Measurements from ENCODE around the gene DDX60.
"Not testable (repeated sequence)": the region's sequence is repeated elsewhere in the genome, so short reads cannot be mapped to it uniquely, and the experiment has no call there.

DDX60 gene

DNA sequence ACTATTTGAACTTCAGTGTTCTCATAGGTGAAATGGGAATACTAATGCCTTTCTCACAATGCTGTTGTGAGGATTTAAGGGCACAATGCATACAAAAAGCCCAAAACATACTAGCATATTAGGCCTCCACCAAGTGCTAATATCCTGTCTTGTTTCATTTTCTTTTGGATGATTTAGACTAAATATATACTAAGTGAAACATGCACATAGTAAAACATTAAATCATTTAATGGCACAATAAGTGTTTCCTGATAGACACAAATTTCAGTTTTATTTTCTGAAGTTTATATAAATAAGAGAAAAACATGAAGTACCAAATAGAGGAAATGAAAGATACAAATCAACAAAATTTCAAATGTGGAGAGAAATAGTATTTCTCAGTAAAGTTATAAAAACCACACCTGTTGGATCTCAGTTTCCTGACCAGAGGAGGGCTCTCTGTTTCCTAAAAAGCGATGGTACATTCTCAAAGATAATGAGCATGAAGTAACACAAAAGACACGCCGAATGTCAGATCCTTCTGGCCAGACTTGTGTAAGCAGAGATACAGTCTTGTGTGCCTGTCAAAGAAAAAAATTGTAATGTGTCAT, 25.1 kb downstream of the DDX60 start:
- no peak for DNase-seq

DNA sequence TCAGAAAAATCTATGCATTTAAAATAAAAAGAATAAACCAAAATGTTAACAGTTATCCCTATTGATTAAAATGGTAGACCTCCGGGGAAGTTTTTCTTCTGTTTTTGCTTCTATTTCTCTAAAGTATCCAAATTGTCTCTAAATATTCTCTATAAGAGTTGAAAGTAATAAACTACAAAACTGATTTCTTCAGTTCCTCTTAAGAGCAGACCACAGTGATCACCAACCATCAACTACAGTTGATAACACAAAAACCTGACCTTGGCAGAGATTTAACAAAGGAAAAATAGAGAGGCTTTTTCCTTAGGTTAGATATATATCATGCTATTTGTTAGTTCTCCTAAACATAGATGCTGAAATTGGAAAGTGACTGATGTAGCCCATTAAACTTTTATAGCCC, 27.3 kb downstream of the DDX60 start:
- no peak for DNase-seq

DNA sequence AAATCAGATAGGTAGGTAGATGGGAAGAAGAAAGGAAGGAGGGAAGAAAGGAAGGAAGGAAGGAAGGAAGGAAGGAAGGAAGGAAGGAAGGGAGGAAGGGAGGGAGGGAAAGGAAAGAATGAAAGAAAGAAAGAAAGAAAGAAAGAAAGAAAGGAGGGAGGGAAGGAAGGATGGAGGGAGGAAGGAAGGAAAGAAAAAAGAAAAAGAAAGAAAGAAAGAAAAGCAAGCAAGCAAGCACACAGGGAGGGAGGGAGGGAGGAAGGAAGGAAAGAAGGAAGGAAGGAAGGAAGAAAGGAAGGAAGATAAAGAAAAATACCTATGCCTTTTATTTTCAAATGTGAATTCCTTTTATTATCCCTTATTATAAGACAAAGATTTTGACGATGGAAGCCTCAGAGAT, 32.7 kb downstream of the DDX60 start:
- not testable (repeated sequence) for DNase-seq

DNA sequence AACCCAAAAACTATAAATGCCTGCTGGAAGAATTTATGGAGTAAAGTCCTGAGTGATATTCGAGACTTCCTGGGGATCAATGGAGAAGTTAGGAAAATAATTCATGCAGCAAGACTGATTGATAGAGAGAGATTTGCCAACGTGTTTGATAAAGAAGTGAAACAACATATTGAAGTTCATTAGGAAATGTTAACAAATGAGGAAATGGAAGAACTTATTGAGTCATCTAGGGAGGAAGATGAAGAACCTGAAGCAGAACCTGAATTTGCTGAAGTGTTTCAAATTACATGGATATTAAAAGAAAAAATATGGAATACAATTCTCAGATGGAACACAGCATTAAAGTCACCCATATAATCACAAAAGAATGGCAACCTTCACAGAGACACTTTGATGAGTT, 39.0 kb downstream of the DDX60 start:
- no peak for DNase-seq

DNA sequence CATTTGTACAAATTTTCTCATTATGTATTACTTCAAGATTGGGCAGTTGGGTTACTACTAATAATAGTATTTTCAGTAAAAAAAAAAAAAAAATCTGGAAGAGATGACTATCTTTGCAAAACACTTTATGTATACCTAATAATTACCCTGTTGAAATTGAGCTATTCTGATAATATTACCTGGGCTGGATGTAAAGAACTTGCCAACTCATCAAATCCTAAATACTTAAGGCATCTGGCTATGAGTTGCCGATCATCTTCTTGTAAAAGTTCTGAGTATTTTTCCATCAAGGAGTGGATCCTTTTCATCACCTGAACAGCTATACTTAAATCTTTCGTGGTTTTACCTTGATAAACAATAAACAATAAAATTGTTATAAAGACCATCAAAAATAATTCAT, 42.7 kb downstream of the DDX60 start:
- DNase-seq, result no peak

DNA sequence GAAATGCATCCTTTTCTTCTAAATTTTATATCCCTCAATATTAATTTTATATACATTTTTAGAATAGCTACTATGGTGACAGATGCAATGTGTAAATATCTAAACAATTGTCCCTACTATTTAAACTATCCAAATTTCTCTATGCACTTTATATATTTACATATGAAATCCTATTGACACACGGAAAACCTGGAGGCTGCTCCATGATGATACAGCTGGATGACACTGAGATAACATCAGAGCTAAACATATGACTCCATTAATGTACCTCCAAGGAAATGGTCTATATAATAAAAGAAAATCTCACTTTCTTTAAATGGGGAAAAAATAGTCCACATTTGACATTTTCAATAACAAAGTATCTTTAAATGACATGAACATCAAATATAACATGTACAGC, 43.7 kb downstream of the DDX60 start:
- no peak for DNase-seq

DNA sequence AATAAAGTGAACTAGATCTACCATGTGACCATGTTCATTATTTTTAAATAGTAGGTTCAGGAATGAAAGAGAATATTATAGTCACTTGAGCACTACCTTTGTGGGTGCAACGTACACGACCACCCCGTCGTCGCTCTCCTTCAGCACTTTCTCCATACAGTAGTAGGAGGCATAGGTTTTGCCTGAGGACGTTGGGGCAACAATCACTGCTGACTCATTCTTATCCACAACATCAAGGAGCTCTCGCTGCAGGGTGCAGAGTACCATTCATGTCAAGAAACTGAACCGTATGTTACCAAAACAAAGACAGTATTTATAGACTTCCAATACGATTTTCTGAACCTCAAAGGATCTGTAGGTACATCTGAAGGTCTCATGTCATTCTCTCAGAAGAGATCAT, 44.7 kb downstream of the DDX60 start:
- DNase-seq, result no peak

DNA sequence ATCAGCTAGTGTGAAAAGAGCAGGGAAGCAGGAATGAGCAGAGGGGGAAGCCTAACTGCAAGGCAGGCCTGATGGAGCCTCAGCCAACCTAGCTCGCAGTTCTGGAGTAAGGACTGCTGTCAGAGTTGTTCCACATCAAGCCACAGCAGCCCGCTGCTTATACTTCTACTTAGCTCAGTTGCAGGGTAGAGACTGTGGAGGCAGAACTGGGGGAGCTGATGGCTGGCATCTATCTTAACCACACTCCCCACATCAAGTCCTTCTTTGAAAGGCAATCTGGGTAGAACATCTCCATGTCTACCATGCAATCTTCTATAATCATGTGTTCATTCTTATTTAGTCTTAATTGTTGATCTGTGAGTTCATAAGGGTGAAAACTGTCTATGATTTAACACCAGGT, 46.1 kb downstream of the DDX60 start:
- DNase-seq, result no peak

DNA sequence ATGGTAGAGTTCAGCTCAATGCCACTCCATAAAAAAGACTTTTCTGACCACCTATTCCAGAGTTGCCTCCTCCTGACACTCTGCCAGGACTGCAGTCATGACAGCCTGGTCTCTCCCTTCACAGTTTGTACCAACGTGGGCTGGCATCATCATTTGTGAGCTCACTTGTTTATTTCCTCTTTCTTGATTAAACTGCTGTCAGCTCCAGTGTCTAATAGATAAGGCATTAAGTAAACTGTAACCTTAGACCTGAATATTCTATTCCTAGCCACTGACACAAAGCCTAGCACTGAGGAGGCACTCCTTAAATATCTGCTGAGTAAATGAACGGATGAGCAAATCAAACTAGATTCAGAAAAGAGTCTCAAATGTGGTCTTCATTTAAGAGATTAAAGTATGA, 48.7 kb downstream of the DDX60 start:
- no peak for DNase-seq

DNA sequence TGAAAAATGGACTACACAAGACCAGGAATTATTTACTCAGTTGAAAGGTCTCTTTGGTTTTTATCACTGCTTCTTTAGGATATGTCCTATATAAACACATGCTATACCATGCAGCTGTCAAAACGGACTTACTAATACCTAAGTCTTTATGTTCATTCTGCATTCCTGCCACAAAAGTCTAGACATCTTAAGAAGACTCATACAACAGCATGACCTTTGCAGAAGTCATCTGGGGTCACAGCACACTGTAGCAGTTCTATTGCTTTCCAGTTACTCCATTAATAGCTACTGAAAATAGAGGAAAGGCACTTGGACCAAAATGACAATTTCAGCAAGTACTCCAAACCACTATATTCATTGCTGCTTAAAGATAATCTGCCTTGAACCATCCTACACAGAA, 53.2 kb downstream of the DDX60 start:
- DNase-seq, result no peak

DNA sequence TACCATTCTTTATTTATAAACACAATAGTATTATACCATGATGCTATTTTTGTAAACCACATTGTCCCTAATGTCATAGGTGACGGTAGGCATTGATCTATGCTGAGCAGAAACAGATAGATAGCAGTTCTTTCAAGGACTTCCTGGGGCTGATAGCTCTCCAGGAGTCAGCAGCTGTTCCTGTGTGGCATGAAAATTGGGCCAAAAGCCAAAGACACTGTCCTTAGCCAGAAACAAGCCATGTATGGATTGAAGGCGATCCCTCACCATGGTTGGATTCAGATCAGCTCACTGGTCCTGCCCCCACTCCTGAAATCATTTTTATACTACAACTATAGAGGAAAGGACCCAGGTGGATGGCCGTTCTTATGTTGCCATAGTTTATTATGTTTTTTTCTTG, 53.6 kb downstream of the DDX60 start:
- DNase-seq, result peak; percentile 16

DNA sequence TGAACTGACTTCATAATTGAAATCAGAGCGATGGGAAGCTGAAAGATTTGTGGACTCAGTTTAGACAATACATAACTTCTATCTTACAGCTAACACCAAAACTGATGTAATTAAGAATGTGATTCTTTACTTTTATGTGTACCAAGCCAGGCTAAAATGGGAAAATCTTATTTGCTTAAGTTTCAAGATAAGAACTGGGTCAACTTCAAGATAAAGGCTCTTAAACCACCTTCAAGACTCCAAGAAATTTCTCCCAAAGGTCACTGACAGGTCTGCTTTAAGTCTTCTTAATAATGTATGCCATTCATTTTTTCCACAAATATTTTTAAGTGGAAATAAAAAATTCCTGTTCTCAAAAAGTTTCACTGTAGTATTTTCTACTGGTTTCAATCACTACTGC, 55.5 kb downstream of the DDX60 start:
- DNase-seq, result no peak

DNA sequence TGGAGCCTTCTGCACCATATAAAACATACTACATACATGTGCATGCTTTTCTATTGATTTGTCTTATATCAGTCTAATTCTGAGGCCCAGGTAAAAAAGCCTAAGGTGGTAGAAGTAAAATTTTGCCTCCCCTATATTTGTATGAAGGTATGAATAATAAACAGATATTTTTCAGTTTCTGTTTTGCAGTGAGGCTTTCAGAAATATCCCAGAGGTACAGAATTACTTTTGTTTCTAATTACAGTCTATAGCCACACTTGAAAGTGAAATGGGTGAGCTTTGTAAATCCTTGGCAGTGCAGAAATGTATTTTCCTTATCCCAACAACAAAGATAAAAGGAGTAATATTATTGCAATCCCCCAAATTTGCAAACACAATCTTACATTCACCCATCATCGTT, 59.5 kb downstream of the DDX60 start:
- DNase-seq, result no peak

DNA sequence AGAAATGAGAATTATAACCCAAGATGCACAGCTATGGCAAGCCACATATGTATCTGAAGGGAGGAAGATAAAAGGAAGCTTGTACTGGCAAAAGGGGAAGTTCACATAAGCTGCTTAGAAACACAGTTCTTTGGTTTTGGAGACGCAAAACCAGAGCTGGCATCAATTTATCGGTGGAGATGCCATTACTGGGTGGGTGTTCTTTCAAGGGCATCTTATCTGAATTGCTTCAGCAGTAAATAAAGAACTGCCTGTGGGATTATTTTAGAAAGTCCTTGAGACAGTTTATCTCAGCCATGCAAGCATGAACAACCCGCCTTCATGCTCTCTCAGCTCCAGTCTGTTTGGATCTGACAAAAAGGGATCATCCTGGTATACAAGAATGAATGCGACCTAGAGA, 60.8 kb downstream of the DDX60 start:
- DNase-seq, result peak; percentile 98

DNA sequence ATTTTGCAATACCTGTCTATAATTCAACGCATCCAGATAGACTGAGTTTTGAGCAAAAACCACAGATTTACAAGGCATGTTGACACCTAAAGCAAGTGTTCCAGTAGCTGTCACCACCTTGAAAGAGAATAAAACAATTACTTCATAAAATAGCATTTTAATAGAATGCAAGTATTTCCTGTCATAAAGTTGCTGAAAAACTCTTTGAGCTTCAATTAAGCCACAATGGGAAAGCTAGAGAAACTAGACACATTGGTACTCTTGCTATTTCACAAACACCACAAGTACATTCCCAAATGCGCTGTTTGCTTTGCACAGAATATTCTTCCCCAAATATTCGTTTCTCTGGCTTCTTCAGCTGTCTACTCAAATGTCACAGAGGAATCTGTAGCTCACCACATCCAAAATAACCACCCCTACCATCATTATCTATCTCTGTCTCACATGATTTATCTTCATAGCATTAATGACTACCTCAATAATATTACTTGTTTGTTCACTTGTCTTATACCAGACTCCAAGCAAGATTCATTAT, 70.3 kb downstream of the DDX60 start:
- no peak for DNase-seq

DNA sequence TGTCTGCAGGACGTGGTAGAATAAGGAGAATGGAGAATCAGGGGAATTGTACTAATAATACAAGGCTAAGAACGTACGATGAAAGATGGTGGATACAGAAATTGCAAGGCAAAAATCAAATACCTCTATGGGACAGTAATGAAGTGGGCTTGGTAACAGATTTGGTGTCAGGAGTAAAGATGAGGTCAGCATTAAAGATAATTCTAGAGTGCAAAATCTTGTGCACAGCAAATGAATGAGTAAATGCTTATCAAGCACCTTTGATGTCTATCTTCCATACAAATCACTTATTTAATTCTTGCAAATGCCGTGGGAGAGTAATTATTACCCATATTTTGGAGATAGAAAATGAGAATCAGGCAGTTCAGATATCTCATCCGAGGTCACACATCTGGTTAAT, 70.9 kb downstream of the DDX60 start:
- no peak for DNase-seq

DNA sequence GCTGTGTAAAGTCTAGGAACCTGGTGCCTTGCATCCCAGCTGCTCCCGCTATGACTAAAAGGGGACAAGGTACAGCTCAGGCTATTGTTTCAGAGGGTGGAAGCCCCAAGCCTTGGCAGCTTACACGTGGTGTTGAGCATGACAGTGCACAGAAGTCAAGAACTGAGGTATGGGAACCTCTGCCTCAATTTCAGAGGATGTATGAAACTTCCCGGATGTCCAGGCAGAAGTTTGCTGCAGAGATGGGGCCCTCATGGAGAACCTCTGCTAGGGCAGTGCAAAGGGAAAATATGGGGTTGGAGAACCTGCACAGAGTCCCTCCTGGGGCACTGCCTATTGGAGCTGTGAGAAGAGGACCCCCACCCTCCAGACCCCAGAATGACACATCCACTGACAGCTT, 76.6 kb downstream of the DDX60 start:
- DNase-seq, result no peak

DNA sequence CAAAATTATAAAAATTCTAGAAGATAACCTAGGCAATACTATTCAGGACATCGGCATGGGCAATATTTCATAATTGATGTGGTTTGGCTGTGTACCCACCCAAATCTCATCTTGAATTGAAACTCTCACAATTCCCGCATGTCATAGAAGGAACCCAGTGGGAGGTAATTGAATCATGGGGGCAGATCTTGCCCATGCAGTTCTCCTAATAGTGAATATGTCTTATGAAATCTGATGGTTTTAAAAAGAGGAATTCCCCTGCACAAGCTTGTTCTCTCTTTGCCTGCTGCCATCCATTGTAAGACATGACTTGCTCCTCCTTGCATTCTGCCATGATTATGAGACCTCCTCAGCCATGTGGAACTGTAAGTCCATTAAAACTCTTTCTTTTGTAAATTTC, 77.7 kb downstream of the DDX60 start:
- DNase-seq, result no peak

DNA sequence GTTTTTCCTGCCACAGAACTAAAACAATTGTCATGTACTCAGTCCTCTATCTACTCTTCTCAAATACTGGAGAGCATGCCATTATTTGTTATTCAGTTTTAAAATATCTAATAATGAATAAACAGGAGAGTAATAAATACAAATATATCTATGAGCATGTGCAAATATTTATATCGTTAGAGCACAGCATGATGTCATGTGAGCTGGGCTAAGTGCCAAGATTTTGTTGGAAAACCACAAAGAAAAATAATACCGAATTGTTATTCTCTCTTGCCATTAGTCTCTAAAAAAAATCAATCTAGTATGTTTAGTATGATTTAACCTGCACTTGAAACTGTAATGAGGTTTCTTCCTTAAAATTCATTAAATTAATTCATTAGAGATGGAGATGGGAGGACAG, 97.3 kb downstream of the DDX60 start:
- peak; percentile 66 for DNase-seq

DNA sequence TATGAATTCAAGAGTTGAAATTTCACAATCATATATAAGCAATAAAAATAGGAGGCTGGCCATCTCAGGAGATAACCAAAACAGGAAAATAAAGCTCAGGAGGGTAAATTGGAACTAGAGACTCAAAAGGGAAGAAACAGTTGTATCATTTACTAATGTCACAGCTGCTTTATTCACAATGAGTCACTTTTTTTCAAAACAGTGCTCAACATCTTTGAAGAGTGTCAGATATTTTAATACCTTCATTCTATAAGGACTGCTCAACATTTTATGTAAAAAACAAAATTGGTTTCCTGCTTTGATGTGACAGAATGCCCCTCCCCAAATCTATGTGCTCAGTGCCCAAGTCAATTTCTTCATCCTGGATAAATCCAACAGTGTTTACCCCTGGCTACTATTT, 97.7 kb downstream of the DDX60 start:
- DNase-seq, result peak; percentile 19

DNA sequence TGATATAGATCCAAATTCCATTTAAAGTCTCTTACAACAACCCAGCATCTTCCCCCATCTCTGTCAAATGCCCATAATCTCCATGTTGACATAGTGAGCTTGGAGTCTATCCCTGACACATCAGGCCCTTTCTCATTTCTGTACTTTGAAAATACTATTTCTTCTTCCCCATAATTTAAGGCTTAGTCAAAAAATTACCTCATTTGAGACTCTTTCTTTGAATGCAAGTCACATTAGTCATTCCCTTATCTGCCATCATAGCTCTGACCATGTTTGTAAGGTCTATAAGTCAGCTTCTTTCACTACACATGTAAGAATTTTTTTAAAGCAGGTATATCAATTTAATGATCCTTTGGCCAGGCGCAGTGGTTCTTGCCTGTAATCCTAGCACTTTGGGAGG, 99.9 kb downstream of the DDX60 start:
- peak; percentile 15 for DNase-seq

DNA sequence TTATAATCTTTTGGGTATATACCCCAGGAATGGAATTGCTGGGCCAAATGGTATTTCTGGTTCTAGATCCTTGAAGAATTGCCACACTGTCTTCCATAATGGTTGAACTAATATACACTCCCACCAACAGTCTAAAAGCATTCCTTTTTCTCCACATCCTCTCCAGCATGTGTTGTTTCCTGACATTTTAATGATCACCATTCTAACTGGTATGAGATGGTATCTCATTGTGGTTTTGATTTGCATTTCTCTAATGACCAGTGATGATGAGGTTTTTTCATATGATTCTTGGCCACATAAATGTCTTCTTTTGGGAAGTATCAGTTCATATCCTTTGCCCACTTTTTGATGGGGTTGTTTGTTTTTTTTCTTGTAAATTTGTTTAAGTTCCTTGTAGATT, 105.0 kb downstream of the DDX60 start:
- not testable (repeated sequence) for DNase-seq

DNA sequence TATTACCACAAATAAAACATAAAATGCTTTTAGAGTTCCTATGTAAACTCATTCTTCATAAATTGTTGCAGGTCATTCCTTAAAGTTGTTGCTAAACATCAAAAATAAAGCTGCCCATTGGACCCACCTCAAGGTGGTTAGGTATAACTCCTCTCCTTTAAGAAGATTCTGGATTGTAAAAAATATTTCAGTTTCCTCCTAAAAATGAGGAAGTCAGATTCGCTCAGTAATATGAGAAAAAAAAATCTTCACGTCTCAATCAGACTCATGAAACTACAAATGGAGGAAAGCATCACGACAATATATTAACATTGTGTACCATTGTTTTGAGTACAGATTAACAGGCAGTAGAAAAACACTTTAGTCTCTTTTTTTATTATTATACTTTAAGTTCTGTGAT, 105.9 kb downstream of the DDX60 start:
- peak; percentile 9 for DNase-seq

DNA sequence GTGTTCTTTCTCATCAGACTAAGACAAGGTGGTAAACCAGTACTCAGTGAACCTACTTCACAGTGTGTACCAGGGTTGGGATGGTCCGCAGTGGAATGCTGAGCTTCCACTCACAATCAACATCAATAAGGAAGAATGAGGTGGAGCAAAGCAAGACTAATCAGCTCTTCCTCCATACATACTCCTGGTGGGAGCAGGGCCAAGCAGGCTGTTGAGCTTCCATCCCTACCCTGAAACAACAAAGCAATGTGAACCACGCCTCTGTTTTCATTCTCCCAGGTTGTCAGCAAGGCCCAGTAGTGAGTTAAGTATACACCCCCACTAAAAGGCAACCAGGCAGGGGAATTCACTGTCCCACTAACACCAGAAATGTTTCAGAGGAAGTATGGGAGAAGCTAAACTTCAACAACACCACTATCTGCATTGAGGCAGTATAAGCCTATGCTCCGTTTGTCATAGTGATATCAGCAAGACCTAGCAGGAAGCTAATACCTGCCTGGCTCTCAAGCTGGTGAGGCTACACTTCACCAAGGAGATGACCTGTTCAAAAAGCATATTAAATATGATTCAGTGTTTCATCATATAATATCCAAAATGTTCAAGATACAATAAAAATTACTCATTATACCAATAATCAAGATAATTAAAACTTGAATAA, 109.5 kb downstream of the DDX60 start:
- no peak for DNase-seq

Data from OCI-M1 (cell line).